Thymus (tissue), 11 donors: Measurements from ENCODE around the gene ADGRG1. TPM values are rescaled to one million over a fixed set of nuclear protein-coding genes. Genes with fewer than 3 reads are reported as not detected.

ENCODE experiments used
- DNase-seq, 9 donors: peaks; one replicate each; pipeline ENCODE4 v3.0.0-alpha.2; 2013; ENCODE audit warnings: low spot score in 9 of 9, low read depth in 6 of 9, missing footprints in 1 of 9
- H3K27ac ChIP-seq, 2 donors: one replicate each; pipeline ENCODE4 v1.5.1; 2013; ENCODE audit warnings: control low read depth in 1 of 2, low read depth in 1 of 2, low read length in 1 of 2, mild to moderate bottlenecking in 1 of 2, moderate library complexity in 1 of 2
- H3K27me3 ChIP-seq, 2 donors: one replicate each; pipeline ENCODE4 v1.5.1; 2013; ENCODE audit warnings: low read length in 1 of 2; ENCODE audit not compliant: control insufficient read depth in 2 of 2, insufficient read depth in 1 of 2
- H3K36me3 ChIP-seq, 2 donors: one replicate each; pipeline ENCODE4 v1.5.1; 2013; ENCODE audit warnings: low read length in 1 of 2, mild to moderate bottlenecking in 1 of 2, moderate library complexity in 1 of 2; ENCODE audit not compliant: control insufficient read depth in 2 of 2, insufficient read depth in 2 of 2
- H3K4me1 ChIP-seq, 2 donors: one replicate each; pipeline ENCODE4 v1.5.1; 2013; ENCODE audit warnings: low read length in 2 of 2; ENCODE audit not compliant: control insufficient read depth in 2 of 2, insufficient read depth in 2 of 2
- H3K4me3 ChIP-seq, 2 donors: one replicate each; pipeline ENCODE4 v1.5.1; 2013; ENCODE audit warnings: low read length in 2 of 2, control low read depth in 1 of 2, mild to moderate bottlenecking in 1 of 2
- H3K9me3 ChIP-seq, 2 donors: one replicate each; pipeline ENCODE4 v1.5.1; 2013; ENCODE audit warnings: low read length in 1 of 2, mild to moderate bottlenecking in 1 of 2; ENCODE audit not compliant: control insufficient read depth in 2 of 2, insufficient read depth in 1 of 2
- WGBS: extraction: QIAGEN DNeasy Blood & Tissue Kit; methylation state at CpG from one replicate; pipeline ENCODE4 v1.1.7; 2013; 5-methylcytosine and 5-hydroxymethylcytosine counted together
- polyA plus RNA-seq: library from polyadenylated mRNA; stranded (reverse); fragments of 200-250 nt; gene quantifications from one replicate; pipeline ENCODE4 v1.2.3, GENCODE V29; 2013
- total RNA-seq: library from RNA; stranded (reverse); fragments of 120-200 nt; gene quantifications from one replicate; pipeline ENCODE4 v1.2.4, GENCODE V29; 2013
- donor health status: healthy.

Gene ADGRG1
- total and polyA plus RNA-seq, 2 donors = 5.1 to 15.7 TPM

DNA sequence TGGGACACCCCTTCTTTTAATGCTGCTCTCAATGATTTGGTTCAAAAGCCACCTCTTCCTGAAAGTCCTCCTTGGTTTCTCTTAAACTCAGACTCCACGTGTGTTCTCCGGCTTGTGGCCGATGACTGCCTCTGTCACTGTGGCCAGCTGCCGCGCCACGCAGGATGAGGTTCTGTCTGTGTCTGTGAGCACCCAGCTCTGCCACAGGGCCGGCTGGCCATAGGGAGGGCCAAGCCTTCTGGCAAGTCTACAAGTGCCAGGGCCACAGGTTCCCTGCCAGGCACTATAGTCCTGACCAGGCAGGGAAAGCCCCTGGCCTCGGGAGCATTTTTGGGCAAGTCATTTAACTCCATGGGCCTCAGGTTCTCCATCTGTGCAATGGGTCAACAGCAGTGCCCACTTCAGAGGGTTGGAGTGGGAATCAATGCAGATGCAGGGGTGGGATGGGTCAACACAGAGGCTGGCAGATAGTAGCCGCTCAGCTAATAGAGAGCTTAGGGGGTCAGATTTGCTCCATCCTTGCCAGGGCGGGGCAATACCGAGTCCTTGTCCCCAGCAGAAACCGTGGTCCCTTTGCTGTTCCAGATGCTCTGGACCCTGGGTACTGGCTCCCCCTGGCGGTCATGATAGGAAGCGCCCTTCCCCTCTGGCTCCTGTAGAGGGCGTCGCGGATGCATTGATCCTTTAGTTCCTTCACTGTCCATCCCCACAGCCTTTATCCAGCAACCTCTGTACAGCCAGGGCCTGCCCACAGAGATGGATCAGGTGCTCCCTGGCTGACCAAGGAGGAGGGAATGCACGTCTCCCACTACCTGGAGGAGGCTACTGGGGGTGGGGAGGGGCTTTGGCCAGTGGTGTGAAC, 20.4 kb downstream of the ADGRG1 start:
- H3K9me3 ChIP-seq = peaks cover 0 to 11% of the 10 kb centered on the region in 2 donors
- 53% methylated on average over 18 of the region's 18 CpGs for WGBS
- H3K4me3 ChIP-seq = no peak overlapping the region
- peaks cover 8 to 21% of the 10 kb centered on the region in 2 donors for H3K36me3 ChIP-seq
- H3K27me3 ChIP-seq = no peaks in the 10 kb centered on the region
- H3K4me1 ChIP-seq = peaks cover 30 to 68% of the 10 kb centered on the region in 2 donors
- H3K27ac ChIP-seq = peak overlapping the region in 1 of 2 donors; percentile 34
- peak; percentile 47 to 87 (median 75) for DNase-seq

GRCh38 chr16:57649443-57649751, 21.0 kb downstream of the ADGRG1 start:
- H3K36me3 ChIP-seq = peaks cover 12 to 22% of the 10 kb centered on the region in 2 donors
- peaks cover 26 to 62% of the 10 kb centered on the region in 2 donors for H3K4me1 ChIP-seq
- WGBS = 94% methylated on average over 6 of the region's 6 CpGs
- H3K27ac ChIP-seq = no peak overlapping the region
- H3K27me3 ChIP-seq = no peaks in the 10 kb centered on the region
- peaks cover 0 to 7% of the 10 kb centered on the region in 2 donors for H3K9me3 ChIP-seq
- no peak for DNase-seq
- H3K4me3 ChIP-seq = no peak overlapping the region

GRCh38 chr16:57649846-57650245, 21.4 kb downstream of the ADGRG1 start:
- H3K9me3 ChIP-seq = peaks cover 0 to 7% of the 10 kb centered on the region in 2 donors
- WGBS = 97% methylated on average over 7 of the region's 7 CpGs
- peaks cover 12 to 22% of the 10 kb centered on the region in 2 donors for H3K36me3 ChIP-seq
- H3K4me3 ChIP-seq = no peak overlapping the region
- no peaks in the 10 kb centered on the region for H3K27me3 ChIP-seq
- no peak overlapping the region for H3K27ac ChIP-seq
- no peak for DNase-seq
- peaks cover 23 to 58% of the 10 kb centered on the region in 2 donors for H3K4me1 ChIP-seq

GRCh38 chr16:57651344-57652333, 23.2 kb downstream of the ADGRG1 start:
- Histone ChIP-seq H3K27me3 (no peaks in the 10 kb centered on the region), H3K9me3 (peaks cover 0 to 7% of the 10 kb centered on the region in 2 donors), H3K27ac (peak overlapping the region in 1 of 2 donors; percentile 63), H3K4me1 (peaks cover 14 to 40% of the 10 kb centered on the region in 2 donors), H3K36me3 (peaks cover 24 to 31% of the 10 kb centered on the region in 2 donors), H3K4me3 (no peak overlapping the region)
- peak in 1 of 9 donors; percentile 49 for DNase-seq
- WGBS = 96% methylated on average over 10 of the region's 10 CpGs

DNA sequence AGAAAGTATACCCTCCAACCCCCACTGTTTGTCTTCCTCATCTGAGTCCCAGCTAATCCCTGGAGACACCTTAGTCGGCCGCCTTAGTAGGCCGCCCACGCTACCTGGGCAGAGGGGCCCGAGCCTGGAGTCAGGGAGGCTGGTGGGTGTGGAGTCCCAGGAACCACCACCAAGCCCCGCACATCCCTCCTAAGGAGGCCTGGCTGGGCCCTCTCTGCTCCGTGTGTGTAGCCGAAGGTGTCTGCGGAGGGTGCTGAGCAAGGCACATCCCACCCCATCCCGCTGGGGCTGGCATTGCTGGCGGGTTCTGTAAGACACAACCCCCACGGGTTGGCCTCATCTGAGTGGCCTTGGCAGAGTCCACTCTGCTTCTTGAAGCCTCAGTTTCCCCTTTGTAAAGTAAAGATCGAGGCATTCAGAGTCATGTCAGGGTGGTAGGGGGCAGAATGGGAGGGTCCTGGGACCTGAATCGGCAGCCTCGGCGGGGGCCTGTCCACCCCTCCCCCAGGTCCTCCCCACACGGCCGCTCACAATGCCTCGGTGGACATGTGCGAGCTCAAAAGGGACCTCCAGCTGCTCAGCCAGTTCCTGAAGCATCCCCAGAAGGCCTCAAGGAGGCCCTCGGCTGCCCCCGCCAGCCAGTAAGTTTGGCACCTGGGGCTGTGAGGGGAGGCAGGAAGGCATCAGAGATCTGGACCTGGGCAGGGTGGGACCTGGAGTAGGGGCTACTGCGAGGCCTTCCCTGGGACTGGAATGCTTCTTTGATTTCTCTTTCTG, 24.5 kb downstream of the ADGRG1 start:
- no peak for DNase-seq
- Histone ChIP-seq H3K27me3 (no peaks in the 10 kb centered on the region), H3K9me3 (peaks cover 0 to 7% of the 10 kb centered on the region in 2 donors), H3K4me1 (peaks cover 4 to 27% of the 10 kb centered on the region in 2 donors), H3K36me3 (peaks cover 24 to 33% of the 10 kb centered on the region in 2 donors), H3K27ac (no peak overlapping the region), H3K4me3 (no peak overlapping the region)
- WGBS = 96% methylated on average over 23 of the region's 23 CpGs

DNA sequence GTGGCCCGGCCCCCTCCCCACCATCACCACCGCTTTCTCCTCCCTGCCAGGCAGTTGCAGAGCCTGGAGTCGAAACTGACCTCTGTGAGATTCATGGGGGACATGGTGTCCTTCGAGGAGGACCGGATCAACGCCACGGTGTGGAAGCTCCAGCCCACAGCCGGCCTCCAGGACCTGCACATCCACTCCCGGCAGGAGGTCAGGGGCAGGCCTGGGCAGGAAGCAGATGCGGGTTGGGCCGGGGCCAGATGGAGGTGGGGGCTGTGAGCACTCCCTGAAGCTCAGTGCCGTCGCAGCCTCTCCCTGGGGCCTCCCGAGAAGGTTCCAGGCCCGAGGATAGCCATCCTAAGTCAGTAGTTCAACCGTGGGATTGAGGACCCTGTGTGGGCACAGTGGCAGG, 25.5 kb downstream of the ADGRG1 start:
- H3K9me3 ChIP-seq = peaks cover 0 to 7% of the 10 kb centered on the region in 2 donors
- 54% methylated on average over 16 of the region's 16 CpGs for WGBS
- DNase-seq = no peak
- H3K36me3 ChIP-seq = peaks cover 29 to 32% of the 10 kb centered on the region in 2 donors
- H3K27ac ChIP-seq = no peak overlapping the region
- no peak overlapping the region for H3K4me3 ChIP-seq
- H3K4me1 ChIP-seq = peaks cover 0 to 17% of the 10 kb centered on the region in 2 donors
- no peaks in the 10 kb centered on the region for H3K27me3 ChIP-seq

GRCh38 chr16:57656342-57656955, 28.0 kb downstream of the ADGRG1 start:
- Histone ChIP-seq H3K4me1 (peaks cover 0 to 11% of the 10 kb centered on the region in 2 donors), H3K36me3 (peaks cover 28 to 46% of the 10 kb centered on the region in 2 donors), H3K27me3 (no peaks in the 10 kb centered on the region), H3K4me3 (no peak overlapping the region), H3K9me3 (peaks cover 0 to 3% of the 10 kb centered on the region in 2 donors), H3K27ac (no peak overlapping the region)
- DNase-seq = no peak
- WGBS = 95% methylated on average over 11 of the region's 11 CpGs

DNA sequence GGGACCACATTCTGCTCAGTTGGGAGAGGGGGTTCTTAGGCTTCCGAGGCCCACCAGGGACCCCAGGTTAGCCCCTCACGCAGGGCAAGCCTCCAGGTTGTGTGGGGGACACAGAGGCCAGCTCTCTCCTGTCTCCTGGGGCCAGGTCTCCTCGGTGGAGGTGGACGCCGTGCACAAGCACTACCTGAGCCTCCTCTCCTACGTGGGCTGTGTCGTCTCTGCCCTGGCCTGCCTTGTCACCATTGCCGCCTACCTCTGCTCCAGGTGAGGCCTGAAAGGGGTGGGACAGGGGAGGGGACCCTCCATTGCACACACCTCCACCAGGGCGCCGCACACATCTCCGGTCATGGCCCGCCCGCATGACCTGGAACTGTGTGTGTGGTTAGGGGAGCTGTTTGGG, 28.8 kb downstream of the ADGRG1 start:
- 97% methylated on average over 13 of the region's 13 CpGs for WGBS
- Histone ChIP-seq H3K4me3 (no peak overlapping the region), H3K27me3 (no peaks in the 10 kb centered on the region), H3K4me1 (peaks cover 0 to 4% of the 10 kb centered on the region in 2 donors), H3K36me3 (peaks cover 30 to 53% of the 10 kb centered on the region in 2 donors), H3K9me3 (no peaks in the 10 kb centered on the region), H3K27ac (no peak overlapping the region)
- no peak for DNase-seq
